Stomach (tissue), 9 donors: ENCODE measurements around the gene RABEP2. TPM values are rescaled to one million over a fixed set of nuclear protein-coding genes. Genes with fewer than 3 reads are reported as not detected.
"Not testable (repeated sequence)": the region's sequence is repeated elsewhere in the genome, so short reads cannot be mapped to it uniquely, and the experiment has no call there.

Experiments used
- DNase-seq, 2 donors: peaks; one replicate each; pipeline versions ENCODE4 v3.0.0 to v3.0.0-alpha.2; 2013 to 2019
- H3K27ac ChIP-seq, 5 donors: fragments of 200-600 bp in 4 of 5; sonication (generic) in 4 of 5; one replicate each; pipeline ENCODE4 v1.5.1; 2013 to 2019; ENCODE audit warnings: mild to moderate bottlenecking in 1 of 5, moderate library complexity in 1 of 5
- H3K27me3 ChIP-seq, 3 donors: fragments of 200-600 bp; sonication (generic); one replicate each; pipeline ENCODE4 v1.5.1; 2017 to 2019; ENCODE audit warnings: mixed run types in 1 of 3
- H3K36me3 ChIP-seq, 4 donors: fragments of 200-600 bp; sonication (generic); 1 replicate in 3 of 4; 2 replicates in 1 of 4; pipeline ENCODE4 v1.5.1; 2016 to 2019
- H3K4me1 ChIP-seq, 4 donors: fragments of 200-600 bp; sonication (generic); one replicate each; pipeline ENCODE4 v1.5.1; 2016 to 2019
- H3K4me3 ChIP-seq, 4 donors: fragments of 200-600 bp; sonication (generic) in 3 of 4; one replicate each; pipeline ENCODE4 v1.5.1; 2016 to 2019; ENCODE audit warnings: mild to moderate bottlenecking in 1 of 4
- H3K9me3 ChIP-seq, 4 donors: fragments of 200-600 bp; sonication (generic); one replicate each; pipeline ENCODE4 v1.5.1; 2016 to 2019
- EP300 ChIP-seq: sonication (generic); formaldehyde crosslinking; IDR thresholded peaks from one replicate; pipeline ENCODE4 v1.6.1; 2017; ENCODE audit warnings: antibody characterized with exemption
- POLR2A ChIP-seq, 4 donors: fragments of 450-650 bp; IDR thresholded peaks; one replicate each; pipeline ENCODE4 v1.6.1; 2016; ENCODE audit warnings: antibody characterized with exemption in 4 of 4, control low read depth in 2 of 4, mild to moderate bottlenecking in 1 of 4, moderate library complexity in 1 of 4
- POLR2AphosphoS5 ChIP-seq, 3 donors: sonication (generic); formaldehyde crosslinking; IDR thresholded peaks; one replicate each; pipeline ENCODE4 v1.6.1; 2016; ENCODE audit warnings: antibody characterized with exemption in 3 of 3
- WGBS, 5 donors: extraction: QIAGEN DNeasy Blood & Tissue Kit in 3 of 5; methylation state at CpG; one replicate each; pipeline versions ENCODE4 v1.1.5 to v1.1.7; 2013 to 2018; 5-methylcytosine and 5-hydroxymethylcytosine counted together
- intact Hi-C: fragments of 100-400 bp; cut with DNase I; formaldehyde crosslinking; loops from one replicate; pipeline ENCODE4 v1.15.1; 2023; ENCODE audit warnings: low total_unique reads
- polyA plus RNA-seq, 3 donors: library from polyadenylated mRNA; stranded (reverse); fragments of 200-250 nt; gene quantifications; one replicate each; pipeline ENCODE4 v1.2.3, GENCODE V29; 2013
- total RNA-seq, 5 donors: library from RNA; depleted of rRNA; stranded (reverse); fragments of >200 nt; gene quantifications; one replicate each; pipeline versions ENCODE4 v1.1.0 to v1.2.3, GENCODE V29; 2014 to 2016
- TF ChIP-seq, protein P1 (sequence below), 7 experiments: fragments of 450-650 bp in 4 of 7; fragments of 200-600 bp in 3 of 7; sonication (generic) in 3 of 7; IDR thresholded peaks; one replicate each; pipeline ENCODE4 v1.5.1; 2016 to 2019; ENCODE audit warnings: antibody characterized with exemption in 7 of 7, control low read depth in 2 of 7, mild to moderate bottlenecking in 1 of 7
- donor health status: healthy with polysubstance abuse.
- donor health status: Bipolar disorder and iron deficiency.
- donor health status: healthy.

RABEP2 gene
- total and polyA plus RNA-seq, 8 donors = 20.3 to 350 (median 33.7) TPM

DNA sequence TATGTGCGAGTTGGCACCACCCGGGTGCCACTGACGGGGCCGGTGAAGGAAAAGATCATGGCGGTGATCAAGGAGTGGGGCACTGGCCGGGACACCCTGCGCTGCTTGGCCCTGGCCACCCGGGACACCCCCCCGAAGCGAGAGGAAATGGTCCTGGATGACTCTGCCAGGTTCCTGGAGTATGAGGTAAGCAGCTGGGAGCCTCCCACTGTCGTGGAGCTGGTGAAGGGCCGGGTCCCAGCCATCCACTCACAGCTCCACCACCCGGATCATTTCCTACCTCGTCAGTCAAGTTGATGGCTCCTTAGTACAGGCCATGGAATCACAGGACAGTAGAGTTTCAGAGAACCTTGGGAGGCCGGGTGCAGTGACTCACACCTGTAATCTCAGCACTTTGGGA is 26.8 kb downstream of the RABEP2 start:
- Histone ChIP-seq H3K9me3 (no peaks in the 10 kb centered on the region), H3K4me1 (no peaks in the 10 kb centered on the region), H3K4me3 (no peak overlapping the region), H3K27ac (no peak overlapping the region), H3K36me3 (peaks cover 0 to 6% (median 2%) of the 10 kb centered on the region in 4 donors), H3K27me3 (no peaks in the 10 kb centered on the region)
- WGBS, 5 donors = 84 to 91% (median 90%) methylated on average over 10 to 15 of the region's 15 CpGs
- TF ChIP-seq, protein P1, sequence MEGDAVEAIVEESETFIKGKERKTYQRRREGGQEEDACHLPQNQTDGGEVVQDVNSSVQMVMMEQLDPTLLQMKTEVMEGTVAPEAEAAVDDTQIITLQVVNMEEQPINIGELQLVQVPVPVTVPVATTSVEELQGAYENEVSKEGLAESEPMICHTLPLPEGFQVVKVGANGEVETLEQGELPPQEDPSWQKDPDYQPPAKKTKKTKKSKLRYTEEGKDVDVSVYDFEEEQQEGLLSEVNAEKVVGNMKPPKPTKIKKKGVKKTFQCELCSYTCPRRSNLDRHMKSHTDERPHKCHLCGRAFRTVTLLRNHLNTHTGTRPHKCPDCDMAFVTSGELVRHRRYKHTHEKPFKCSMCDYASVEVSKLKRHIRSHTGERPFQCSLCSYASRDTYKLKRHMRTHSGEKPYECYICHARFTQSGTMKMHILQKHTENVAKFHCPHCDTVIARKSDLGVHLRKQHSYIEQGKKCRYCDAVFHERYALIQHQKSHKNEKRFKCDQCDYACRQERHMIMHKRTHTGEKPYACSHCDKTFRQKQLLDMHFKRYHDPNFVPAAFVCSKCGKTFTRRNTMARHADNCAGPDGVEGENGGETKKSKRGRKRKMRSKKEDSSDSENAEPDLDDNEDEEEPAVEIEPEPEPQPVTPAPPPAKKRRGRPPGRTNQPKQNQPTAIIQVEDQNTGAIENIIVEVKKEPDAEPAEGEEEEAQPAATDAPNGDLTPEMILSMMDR (IDR thresholded peaks at IDR 0.05) = no peak
- no peak for TF ChIP-seq EP300
- TF ChIP-seq POLR2A (IDR thresholded peaks at IDR 0.05) = no peak
- no peak for TF ChIP-seq POLR2AphosphoS5 (IDR thresholded peaks at IDR 0.05)
- no peak for DNase-seq
- intact Hi-C loops = no loop called here

DNA sequence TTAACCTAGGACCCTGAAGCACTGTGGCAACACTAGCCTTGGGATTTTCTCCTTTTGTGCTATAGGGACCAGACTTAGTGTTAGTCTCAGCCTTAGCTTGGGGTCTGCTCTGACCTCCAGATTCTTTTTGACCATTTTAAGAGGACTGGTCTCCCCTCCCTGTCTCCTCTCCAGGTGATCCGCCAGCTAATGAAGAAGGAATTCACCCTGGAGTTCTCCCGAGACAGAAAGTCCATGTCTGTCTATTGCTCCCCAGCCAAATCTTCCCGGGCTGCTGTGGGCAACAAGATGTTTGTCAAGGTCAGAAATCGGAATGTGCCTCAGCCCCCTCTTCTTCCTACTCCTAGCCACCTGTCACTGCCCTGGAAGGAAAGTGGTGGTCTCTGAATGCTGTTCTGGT is 27.2 kb downstream of the RABEP2 start:
- no peaks in the 10 kb centered on the region for H3K27me3 ChIP-seq
- TF ChIP-seq EP300 = no peak
- no peak for TF ChIP-seq POLR2AphosphoS5 (IDR thresholded peaks at IDR 0.05)
- no peak for TF ChIP-seq POLR2A (IDR thresholded peaks at IDR 0.05)
- TF ChIP-seq, protein P1 (IDR thresholded peaks at IDR 0.05) = no peak
- 83 to 98% (median 91%) methylated on average over 4 of the region's 4 CpGs for WGBS, 5 donors
- H3K4me1 ChIP-seq = no peaks in the 10 kb centered on the region
- no peak for DNase-seq
- intact Hi-C loops = no loop called here
- no peak overlapping the region for H3K27ac ChIP-seq
- H3K9me3 ChIP-seq = no peaks in the 10 kb centered on the region
- H3K36me3 ChIP-seq = peaks cover 0 to 6% (median 2%) of the 10 kb centered on the region in 4 donors
- H3K4me3 ChIP-seq = no peak overlapping the region

DNA sequence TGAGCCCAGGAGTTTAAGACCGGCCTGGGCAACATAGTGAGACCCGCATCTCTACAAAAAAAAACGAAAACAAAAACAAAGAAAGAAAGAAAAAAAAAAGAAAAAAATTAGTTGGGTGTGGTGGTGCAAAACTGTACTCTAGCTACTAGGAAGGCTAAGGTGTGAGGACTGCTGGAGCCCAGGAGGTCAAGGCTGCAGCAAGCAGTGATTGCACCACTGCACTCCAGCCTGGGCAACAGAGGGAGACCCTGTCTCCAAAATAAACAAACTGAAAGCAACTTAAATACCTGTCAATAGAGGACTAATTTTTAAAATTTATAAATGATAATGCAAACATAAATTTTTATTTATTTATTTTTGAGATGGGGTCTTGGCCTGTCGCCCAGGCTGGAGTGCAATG is 29.4 kb downstream of the RABEP2 start:
- no peaks in the 10 kb centered on the region for H3K9me3 ChIP-seq
- H3K27me3 ChIP-seq = no peaks in the 10 kb centered on the region
- no peak overlapping the region for H3K4me3 ChIP-seq
- intact Hi-C loops = no loop called here
- 88 to 93% (median 90%) methylated on average over 4 of the region's 4 CpGs for WGBS, 5 donors
- TF ChIP-seq EP300 = no peak
- TF ChIP-seq POLR2AphosphoS5 (IDR thresholded peaks at IDR 0.05) = no peak
- no peak for DNase-seq
- H3K4me1 ChIP-seq = no peaks in the 10 kb centered on the region
- H3K27ac ChIP-seq = no peak overlapping the region
- peaks cover 0 to 6% (median 2%) of the 10 kb centered on the region in 4 donors for H3K36me3 ChIP-seq

DNA sequence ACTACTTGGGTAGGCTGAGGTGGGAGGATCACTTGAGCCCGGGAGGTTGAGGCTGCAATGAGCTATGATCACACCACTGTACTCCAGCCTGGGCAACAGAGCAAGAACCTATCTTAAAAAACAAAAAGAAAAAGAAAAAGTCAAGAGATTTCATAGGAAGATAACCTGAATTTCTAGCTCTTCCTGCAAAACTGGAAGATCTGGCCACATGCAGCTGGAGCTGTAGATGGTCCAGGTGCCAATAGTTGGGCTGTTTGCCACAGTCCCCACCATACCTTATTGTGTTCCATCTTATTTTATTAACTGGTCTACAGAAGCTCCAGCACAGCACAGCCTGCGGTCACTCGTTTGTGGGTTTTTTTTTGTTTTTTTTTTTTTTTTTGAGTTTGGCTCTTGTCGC is 31.7 kb downstream of the RABEP2 start:
- intact Hi-C loops = no loop called here
- TF ChIP-seq, protein P1 (IDR thresholded peaks at IDR 0.05) = no peak
- no peak for TF ChIP-seq POLR2AphosphoS5 (IDR thresholded peaks at IDR 0.05)
- no peak for TF ChIP-seq POLR2A (IDR thresholded peaks at IDR 0.05)
- no peak for TF ChIP-seq EP300
- WGBS, 5 donors = 88 to 94% (median 93%) methylated on average over 4 of the region's 4 CpGs

DNA sequence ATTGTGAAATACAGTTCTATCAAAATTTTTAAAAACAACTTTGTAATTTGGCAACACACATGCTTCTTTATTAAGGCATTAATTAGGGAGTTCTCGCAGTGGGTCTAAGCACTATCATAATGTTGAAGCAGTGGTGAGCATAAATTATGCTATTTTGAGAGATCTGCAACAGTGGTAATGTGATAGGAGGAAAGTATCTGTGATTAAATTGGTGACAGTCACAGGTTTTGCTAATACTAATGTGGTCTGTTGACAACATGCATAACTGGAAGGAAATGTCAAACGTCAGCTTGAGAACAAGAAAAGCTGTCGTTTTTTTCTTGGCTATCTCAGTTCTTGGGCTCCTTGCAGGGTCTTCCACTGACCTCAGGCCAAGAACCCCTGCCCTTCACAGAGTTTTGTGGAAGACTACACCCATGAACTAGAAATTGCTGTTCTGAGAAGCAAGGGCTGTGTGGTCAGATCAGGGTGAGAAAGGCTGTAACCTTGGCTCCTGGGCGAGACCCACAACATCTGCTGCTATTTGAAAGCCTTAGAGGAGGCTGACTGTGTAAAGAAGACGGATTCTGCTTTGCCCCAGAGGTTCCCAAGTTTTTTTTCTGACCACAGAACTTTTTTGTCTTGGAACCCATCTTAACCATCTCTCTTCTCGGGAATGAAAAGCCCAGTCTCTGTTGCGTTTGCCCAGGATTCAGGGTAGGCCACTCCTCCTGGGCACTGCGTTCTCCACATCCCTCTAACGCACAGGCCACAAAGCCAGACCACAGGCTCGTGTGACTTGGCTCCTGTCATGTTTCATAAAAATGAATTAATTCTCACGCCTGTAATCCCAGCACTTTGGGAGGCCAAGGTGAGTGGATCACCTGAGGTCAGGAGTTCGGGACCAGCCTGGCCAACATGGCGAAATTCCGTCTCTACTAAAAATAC is 32.8 kb downstream of the RABEP2 start:
- Histone ChIP-seq H3K4me3 (no peak overlapping the region), H3K27me3 (no peaks in the 10 kb centered on the region), H3K36me3 (no peaks in the 10 kb centered on the region), H3K27ac (no peak overlapping the region), H3K9me3 (no peaks in the 10 kb centered on the region), H3K4me1 (no peaks in the 10 kb centered on the region)
- intact Hi-C loops = no loop called here
- DNase-seq = no peak
- WGBS, 5 donors = 69 to 76% (median 75%) methylated on average over 14 of the region's 14 CpGs
- no peak for TF ChIP-seq POLR2A (IDR thresholded peaks at IDR 0.05)
- no peak for TF ChIP-seq EP300
- no peak for TF ChIP-seq POLR2AphosphoS5 (IDR thresholded peaks at IDR 0.05)
- TF ChIP-seq, protein P1 (IDR thresholded peaks at IDR 0.05) = no peak

More for the DNA sequence above, 31.7 kb downstream of the RABEP2 start:
- H3K4me1 ChIP-seq = no peaks in the 10 kb centered on the region
- no peaks in the 10 kb centered on the region for H3K9me3 ChIP-seq
- DNase-seq = no peak
- no peak overlapping the region for H3K4me3 ChIP-seq
- H3K36me3 ChIP-seq = peaks cover 0 to 4% (median under 1%) of the 10 kb centered on the region in 4 donors
- H3K27ac ChIP-seq = no peak overlapping the region
- H3K27me3 ChIP-seq = no peaks in the 10 kb centered on the region

DNA sequence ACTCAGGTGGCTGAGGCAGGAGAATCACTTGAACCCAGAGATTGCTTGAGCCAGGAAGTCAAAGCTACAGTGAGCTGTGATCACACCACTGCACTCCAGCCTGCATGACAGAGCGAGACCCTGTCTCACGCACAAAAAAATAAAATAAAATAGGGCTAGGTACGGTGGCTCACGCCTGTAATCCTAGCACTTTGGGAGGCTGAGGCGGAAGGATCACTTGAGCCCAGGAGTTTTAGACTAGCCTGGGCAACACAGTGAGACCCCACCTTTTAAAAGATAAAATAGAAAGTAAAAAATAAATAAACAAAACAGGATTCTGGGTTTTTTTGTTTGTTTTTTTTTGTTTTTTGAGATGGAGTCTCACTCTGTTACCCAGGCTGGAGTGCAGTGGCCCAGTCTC is 34.7 kb downstream of the RABEP2 start:
- H3K9me3 ChIP-seq, H3K27ac ChIP-seq, DNase-seq, intact Hi-C loops, H3K27me3 ChIP-seq, H3K4me3 ChIP-seq, H3K4me1 ChIP-seq, H3K36me3 ChIP-seq: not testable (repeated sequence)
- 92 to 98% (median 95%) methylated on average over 5 of the region's 5 CpGs for WGBS, 5 donors
